Measurements from ENCODE around the gene CTSZ.

Gene CTSZ

DNA sequence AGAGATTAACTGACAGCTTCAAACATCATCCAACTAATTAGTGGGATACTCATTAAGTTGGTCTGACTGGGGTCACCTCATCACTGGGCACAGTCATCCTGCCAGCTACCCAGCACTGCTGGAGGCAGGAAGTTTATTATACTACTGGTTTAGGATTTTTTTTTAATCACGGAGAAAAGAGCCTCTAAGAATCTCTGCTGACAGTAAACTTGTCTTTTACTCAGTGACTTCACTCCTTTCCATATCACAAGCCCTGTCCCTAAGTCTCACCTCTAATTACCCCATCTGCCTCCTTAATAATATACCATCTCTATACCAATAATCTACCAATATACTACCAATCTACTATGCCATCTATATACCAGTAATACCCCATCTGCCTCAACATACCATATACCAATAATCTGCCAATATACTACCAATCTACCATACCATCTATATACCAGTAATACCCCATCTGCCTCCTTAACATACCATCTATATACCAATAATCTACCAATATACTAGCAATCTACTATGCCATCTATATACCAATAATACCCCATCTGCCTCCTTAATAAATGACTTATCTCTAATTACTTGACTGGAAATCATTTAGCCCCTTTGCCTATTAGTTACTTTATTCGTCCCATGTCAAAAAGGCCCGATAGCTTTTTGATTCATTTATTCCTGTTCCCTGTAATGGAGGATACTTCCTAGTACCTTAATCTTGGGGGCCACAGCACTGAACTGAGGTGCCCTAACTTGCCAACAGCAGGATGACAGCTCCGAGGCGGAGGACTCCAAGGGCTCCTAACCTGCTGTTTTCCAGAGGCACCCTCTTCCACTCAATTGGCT, 20.1 kb upstream of the CTSZ start:
- Histone ChIP-seq H3K4me3 (ENCODE audit: low read length, poor library complexity, severe bottlenecking) (peak overlapping the region; percentile 80), H3K9me2 (replicated peaks; ENCODE audit: low read depth, low read length) (no peaks in the 10 kb centered on the region), H3K9ac (ENCODE audit: low read depth, low read length, poor library complexity, severe bottlenecking) (no peak overlapping the region), H3K4me1 (ENCODE audit: insufficient read depth, low read length, poor library complexity, severe bottlenecking) (peaks cover 20% of the 10 kb centered on the region), H3K36me3 (ENCODE audit: insufficient read depth, low read length) (peaks cover 49% of the 10 kb centered on the region), H3K9me3 (ENCODE audit: insufficient read depth, low read depth, low read length) (no peaks in the 10 kb centered on the region), H4K20me1 (ENCODE audit: insufficient read depth, low read length, poor library complexity, severe bottlenecking) (peaks cover 37% of the 10 kb centered on the region), H2AFZ (ENCODE audit: low read length) (no peak overlapping the region), H3K79me2 (ENCODE audit: insufficient read depth, low read length) (peaks cover 62% of the 10 kb centered on the region), H3K4me2 (ENCODE audit: low read depth, low read length, poor library complexity, severe bottlenecking) (peak overlapping the region; percentile 76), H3F3A (ENCODE audit: low read depth) (no peaks in the 10 kb centered on the region), H3K27me3 (ENCODE audit: insufficient read depth, low read length, poor library complexity, severe bottlenecking) (no peaks in the 10 kb centered on the region)
- TF ChIP-seq, protein P1, sequence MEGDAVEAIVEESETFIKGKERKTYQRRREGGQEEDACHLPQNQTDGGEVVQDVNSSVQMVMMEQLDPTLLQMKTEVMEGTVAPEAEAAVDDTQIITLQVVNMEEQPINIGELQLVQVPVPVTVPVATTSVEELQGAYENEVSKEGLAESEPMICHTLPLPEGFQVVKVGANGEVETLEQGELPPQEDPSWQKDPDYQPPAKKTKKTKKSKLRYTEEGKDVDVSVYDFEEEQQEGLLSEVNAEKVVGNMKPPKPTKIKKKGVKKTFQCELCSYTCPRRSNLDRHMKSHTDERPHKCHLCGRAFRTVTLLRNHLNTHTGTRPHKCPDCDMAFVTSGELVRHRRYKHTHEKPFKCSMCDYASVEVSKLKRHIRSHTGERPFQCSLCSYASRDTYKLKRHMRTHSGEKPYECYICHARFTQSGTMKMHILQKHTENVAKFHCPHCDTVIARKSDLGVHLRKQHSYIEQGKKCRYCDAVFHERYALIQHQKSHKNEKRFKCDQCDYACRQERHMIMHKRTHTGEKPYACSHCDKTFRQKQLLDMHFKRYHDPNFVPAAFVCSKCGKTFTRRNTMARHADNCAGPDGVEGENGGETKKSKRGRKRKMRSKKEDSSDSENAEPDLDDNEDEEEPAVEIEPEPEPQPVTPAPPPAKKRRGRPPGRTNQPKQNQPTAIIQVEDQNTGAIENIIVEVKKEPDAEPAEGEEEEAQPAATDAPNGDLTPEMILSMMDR (conservative IDR thresholded peaks at IDR 0.05; ENCODE audit: low read length) = no peak
- no peak for TF ChIP-seq EZH2phosphoT487 (IDR thresholded peaks at IDR 0.05; ENCODE audit: borderline replicate concordance)

DNA sequence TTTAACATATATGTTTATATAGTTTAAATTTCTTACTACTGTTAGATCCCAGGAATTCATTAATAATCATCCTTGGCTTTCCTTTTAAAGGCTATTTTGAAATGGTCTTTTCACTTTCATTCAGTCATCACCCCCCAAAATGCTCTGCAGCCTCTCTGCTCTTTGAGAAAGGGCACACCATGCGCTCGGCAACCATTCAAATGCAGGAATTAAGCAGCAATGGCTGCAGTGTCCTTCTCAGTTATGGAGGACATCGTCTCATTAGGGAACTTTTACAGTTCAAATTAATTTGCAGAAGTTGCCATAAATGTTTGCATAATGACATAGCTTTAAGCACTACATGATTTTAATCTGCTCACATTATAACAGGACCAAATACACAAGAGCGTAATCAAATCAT, 18.5 kb upstream of the CTSZ start:
- TF ChIP-seq EZH2phosphoT487 (IDR thresholded peaks at IDR 0.05; ENCODE audit: borderline replicate concordance) = no peak
- TF ChIP-seq, protein P1 (conservative IDR thresholded peaks at IDR 0.05; ENCODE audit: low read length) = no peak
- H3K4me2 ChIP-seq (ENCODE audit: low read depth, low read length, poor library complexity, severe bottlenecking) = no peak overlapping the region
- H3K9me3 ChIP-seq (ENCODE audit: insufficient read depth, low read depth, low read length) = no peaks in the 10 kb centered on the region
- H3K9ac ChIP-seq (ENCODE audit: low read depth, low read length, poor library complexity, severe bottlenecking) = no peak overlapping the region
- H4K20me1 ChIP-seq (ENCODE audit: insufficient read depth, low read length, poor library complexity, severe bottlenecking) = peaks cover 29% of the 10 kb centered on the region
- peaks cover 46% of the 10 kb centered on the region for H3K79me2 ChIP-seq (ENCODE audit: insufficient read depth, low read length)
- H2AFZ ChIP-seq (ENCODE audit: low read length) = no peak overlapping the region
- H3K27me3 ChIP-seq (ENCODE audit: insufficient read depth, low read length, poor library complexity, severe bottlenecking) = no peaks in the 10 kb centered on the region
- peaks cover 49% of the 10 kb centered on the region for H3K36me3 ChIP-seq (ENCODE audit: insufficient read depth, low read length)
- no peaks in the 10 kb centered on the region for H3F3A ChIP-seq (ENCODE audit: low read depth)
- no peaks in the 10 kb centered on the region for H3K9me2 ChIP-seq (replicated peaks; ENCODE audit: low read depth, low read length)
- no peak overlapping the region for H3K4me3 ChIP-seq (ENCODE audit: low read length, poor library complexity, severe bottlenecking)
- H3K4me1 ChIP-seq (ENCODE audit: insufficient read depth, low read length, poor library complexity, severe bottlenecking) = peaks cover 14% of the 10 kb centered on the region

DNA sequence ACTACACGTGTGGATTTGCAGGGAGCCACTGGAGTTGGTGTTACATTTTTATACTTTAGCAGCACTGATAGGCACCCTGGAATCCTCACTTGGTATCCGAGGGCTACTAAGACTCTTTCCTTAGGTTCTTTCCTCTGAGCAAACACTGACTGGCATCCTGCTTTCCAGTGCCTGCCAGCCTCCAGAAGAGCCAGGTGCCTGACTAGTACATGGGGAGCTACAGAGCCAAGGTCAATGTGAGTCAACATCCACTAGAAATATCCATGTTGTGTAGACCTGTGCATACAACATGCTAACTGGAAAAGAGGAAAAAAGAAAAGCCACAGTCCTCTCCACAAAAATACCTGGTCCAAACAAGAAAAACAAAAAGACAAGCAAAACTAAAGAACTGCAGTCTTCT, 18.0 kb upstream of the CTSZ start:
- TF ChIP-seq EZH2phosphoT487 (IDR thresholded peaks at IDR 0.05; ENCODE audit: borderline replicate concordance) = no peak
- TF ChIP-seq, protein P1 (conservative IDR thresholded peaks at IDR 0.05; ENCODE audit: low read length) = no peak
- peaks cover 12% of the 10 kb centered on the region for H3K4me1 ChIP-seq (ENCODE audit: insufficient read depth, low read length, poor library complexity, severe bottlenecking)
- no peak overlapping the region for H2AFZ ChIP-seq (ENCODE audit: low read length)
- no peaks in the 10 kb centered on the region for H3K9me2 ChIP-seq (replicated peaks; ENCODE audit: low read depth, low read length)
- no peak overlapping the region for H3K4me2 ChIP-seq (ENCODE audit: low read depth, low read length, poor library complexity, severe bottlenecking)
- no peaks in the 10 kb centered on the region for H3K27me3 ChIP-seq (ENCODE audit: insufficient read depth, low read length, poor library complexity, severe bottlenecking)
- peaks cover 46% of the 10 kb centered on the region for H3K36me3 ChIP-seq (ENCODE audit: insufficient read depth, low read length)
- no peaks in the 10 kb centered on the region for H3K9me3 ChIP-seq (ENCODE audit: insufficient read depth, low read depth, low read length)
- peaks cover 42% of the 10 kb centered on the region for H3K79me2 ChIP-seq (ENCODE audit: insufficient read depth, low read length)
- no peak overlapping the region for H3K9ac ChIP-seq (ENCODE audit: low read depth, low read length, poor library complexity, severe bottlenecking)
- no peaks in the 10 kb centered on the region for H3F3A ChIP-seq (ENCODE audit: low read depth)
- H3K4me3 ChIP-seq (ENCODE audit: low read length, poor library complexity, severe bottlenecking) = no peak overlapping the region
- H4K20me1 ChIP-seq (ENCODE audit: insufficient read depth, low read length, poor library complexity, severe bottlenecking) = peaks cover 25% of the 10 kb centered on the region
